ENCODE results near the gene PDCD4.
"Not testable (repeated sequence)": the region's sequence is repeated elsewhere in the genome, so short reads cannot be mapped to it uniquely, and the experiment has no call there.

PDCD4 gene

GRCh38 chr10:110862961-110863360 lies 8.8 kb upstream of the PDCD4 start:
- no peak for DNase-seq

- no peak for DNase-seq
Measured at GRCh38 chr10:110863361-110863760, 8.4 kb upstream of the PDCD4 start.

- DNase-seq, result no peak
Measured at GRCh38 chr10:110863956-110864355, 7.8 kb upstream of the PDCD4 start.

GRCh38 chr10:110864662-110865140 lies 7.0 kb upstream of the PDCD4 start:
- DNase-seq, result peak in 1 of 2 experiments; percentile 28

GRCh38 chr10:110865186-110865808 lies 6.4 kb upstream of the PDCD4 start:
- no peak for DNase-seq

GRCh38 chr10:110865809-110866482 lies 5.8 kb upstream of the PDCD4 start:
- no peak for DNase-seq

- DNase-seq, result not testable (repeated sequence)
Measured at GRCh38 chr10:110867011-110867806, 4.5 kb upstream of the PDCD4 start.

- no peak for DNase-seq
Measured at GRCh38 chr10:110867807-110868465, 3.8 kb upstream of the PDCD4 start.

GRCh38 chr10:110868981-110869380 lies 2.7 kb upstream of the PDCD4 start:
- no peak for DNase-seq

GRCh38 chr10:110870823-110871297 lies 868 bp upstream of the PDCD4 start:
- no peak for DNase-seq

- DNase-seq, result peak; percentile 78
Measured at GRCh38 chr10:110872145-110872983, 636 bp downstream of the PDCD4 start.

- DNase-seq, result no peak
Measured at GRCh38 chr10:110872984-110873923, 1.5 kb downstream of the PDCD4 start.

- DNase-seq, result no peak
Measured at GRCh38 chr10:110873951-110874350, 2.2 kb downstream of the PDCD4 start.

- DNase-seq, result no peak
Measured at GRCh38 chr10:110876000-110876399, 4.3 kb downstream of the PDCD4 start.

- no peak for DNase-seq
Measured at GRCh38 chr10:110876788-110877187, 5.1 kb downstream of the PDCD4 start.

GRCh38 chr10:110880012-110880411 lies 8.3 kb downstream of the PDCD4 start:
- no peak for DNase-seq

GRCh38 chr10:110881247-110881646 lies 9.5 kb downstream of the PDCD4 start:
- DNase-seq, result no peak

- no peak for DNase-seq
Measured at GRCh38 chr10:110881905-110882304, 10.2 kb downstream of the PDCD4 start.

- no peak for DNase-seq
Measured at GRCh38 chr10:110883924-110884323, 12.2 kb downstream of the PDCD4 start.

GRCh38 chr10:110885932-110886674 lies 14.4 kb downstream of the PDCD4 start:
- no peak for DNase-seq
